ENCODE results near the gene MR1. TPM values are rescaled to one million over a fixed set of nuclear protein-coding genes. Genes with fewer than 3 reads are reported as not detected.
A peak's percentile ranks its signal among the peaks of the same experiment; 100 is the strongest.

The MR1 gene
- total and polyA plus RNA-seq, 9 of the 15 experiments (the other 6 are each of a cell fraction or from before 2014, with no cell fraction given) = 9.7 to 21.7 (median 15.6) TPM

- TF ChIP-seq CREB1 (IDR thresholded peaks at IDR 0.05) = peak; percentile 55
- no peak for TF ChIP-seq CREB1 (CRISPR knock-in tag; IDR thresholded peaks at IDR 0.05)
- no peak for TF ChIP-seq RREB1 (CRISPR knock-in tag; IDR thresholded peaks at IDR 0.05)
- no peak for TF ChIP-seq ARHGAP35 (IDR thresholded peaks at IDR 0.05; ENCODE audit: partially characterized antibody)
- TF ChIP-seq ZNF395 (CRISPR knock-in tag; IDR thresholded peaks at IDR 0.05) = no peak
- TF ChIP-seq ZNF311 (CRISPR knock-in tag; IDR thresholded peaks at IDR 0.05) = no peak
- no peak for TF ChIP-seq ZNF77 (CRISPR knock-in tag; IDR thresholded peaks at IDR 0.05)
- no peak for TF ChIP-seq FOXK1 (CRISPR knock-in tag; IDR thresholded peaks at IDR 0.05; ENCODE audit: borderline replicate concordance)
- no peak; the same call in 1 of the 2 replicates for TF ChIP-seq ZNF23 (CRISPR knock-in tag; IDR thresholded peaks at IDR 0.05)
- TF ChIP-seq ZNF274 (IDR thresholded peaks at IDR 0.05; ENCODE audit: borderline replicate concordance, low read depth, low read length) = no peak
- peak; percentile 45; the same call in 1 of the 2 replicates for TF ChIP-seq KLF16 (IDR thresholded peaks at IDR 0.05)
- TF ChIP-seq MTA2 (IDR thresholded peaks at IDR 0.05; ENCODE audit: low read depth) = peak; percentile 67
- no peak for TF ChIP-seq HDAC6 (IDR thresholded peaks at IDR 0.05; ENCODE audit: low read depth, low read length)
- TF ChIP-seq U2AF2 (optimal IDR thresholded peaks at IDR 0.05; ENCODE audit: low read depth, low read length) = no peak
- peak in 1 of 2 experiments; percentile 64; a peak in 1 of 4 replicates for TF ChIP-seq SIN3A (IDR thresholded peaks at IDR 0.05; ENCODE audit: borderline replicate concordance in 2 of 2, control insufficient read depth in 1 of 2, low read depth in 2 of 2, low read length in 2 of 2)
- no peak for TF ChIP-seq RERE (CRISPR knock-in tag; IDR thresholded peaks at IDR 0.05; ENCODE audit: borderline replicate concordance)
- no peak for TF ChIP-seq ZNF224 (CRISPR knock-in tag; IDR thresholded peaks at IDR 0.05)
These were observed 56.9 kb downstream of the MR1 start (continued) for GRCh38 chr1:181090641-181091126.
